Lower leg skin (tissue), 3 donors: Measurements from ENCODE around the gene TGFBR3.

Experiments
- POLR2A ChIP-seq, 2 donors: fragments of 450-650 bp; IDR thresholded peaks; one replicate each; pipeline ENCODE4 v1.6.1; 2016 to 2017; ENCODE audit warnings: antibody characterized with exemption in 2 of 2, mild to moderate bottlenecking in 1 of 2, moderate library complexity in 1 of 2
- TF ChIP-seq, protein P1 (sequence below), 3 donors: fragments of 450-650 bp; IDR thresholded peaks; one replicate each; pipeline ENCODE4 v1.5.1; 2016; ENCODE audit warnings: antibody characterized with exemption in 3 of 3, mild to moderate bottlenecking in 3 of 3, moderate library complexity in 2 of 3

DNA sequence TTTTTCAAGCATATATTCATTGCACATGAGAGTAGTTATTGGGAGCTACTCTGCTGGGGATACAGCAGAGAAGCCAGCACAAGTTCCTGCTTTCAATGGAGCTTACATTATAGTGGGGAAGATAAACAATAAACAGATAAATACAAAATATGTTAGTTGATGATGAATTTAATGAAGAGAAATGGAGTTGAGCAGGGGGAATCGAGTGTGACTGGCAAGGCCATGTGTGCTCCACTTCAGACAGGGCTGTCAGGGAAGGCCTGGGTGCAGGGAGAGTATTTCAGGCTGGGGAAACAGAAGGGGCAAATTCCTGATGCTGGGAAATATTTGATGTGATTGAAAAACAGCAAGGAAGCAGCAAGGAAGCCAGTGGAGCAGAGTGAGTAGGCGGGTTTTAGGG, 42.1 kb upstream of the TGFBR3 start:
- TF ChIP-seq, protein P1, sequence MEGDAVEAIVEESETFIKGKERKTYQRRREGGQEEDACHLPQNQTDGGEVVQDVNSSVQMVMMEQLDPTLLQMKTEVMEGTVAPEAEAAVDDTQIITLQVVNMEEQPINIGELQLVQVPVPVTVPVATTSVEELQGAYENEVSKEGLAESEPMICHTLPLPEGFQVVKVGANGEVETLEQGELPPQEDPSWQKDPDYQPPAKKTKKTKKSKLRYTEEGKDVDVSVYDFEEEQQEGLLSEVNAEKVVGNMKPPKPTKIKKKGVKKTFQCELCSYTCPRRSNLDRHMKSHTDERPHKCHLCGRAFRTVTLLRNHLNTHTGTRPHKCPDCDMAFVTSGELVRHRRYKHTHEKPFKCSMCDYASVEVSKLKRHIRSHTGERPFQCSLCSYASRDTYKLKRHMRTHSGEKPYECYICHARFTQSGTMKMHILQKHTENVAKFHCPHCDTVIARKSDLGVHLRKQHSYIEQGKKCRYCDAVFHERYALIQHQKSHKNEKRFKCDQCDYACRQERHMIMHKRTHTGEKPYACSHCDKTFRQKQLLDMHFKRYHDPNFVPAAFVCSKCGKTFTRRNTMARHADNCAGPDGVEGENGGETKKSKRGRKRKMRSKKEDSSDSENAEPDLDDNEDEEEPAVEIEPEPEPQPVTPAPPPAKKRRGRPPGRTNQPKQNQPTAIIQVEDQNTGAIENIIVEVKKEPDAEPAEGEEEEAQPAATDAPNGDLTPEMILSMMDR (IDR thresholded peaks at IDR 0.05): no peak
- no peak for TF ChIP-seq POLR2A (IDR thresholded peaks at IDR 0.05)
